Bone marrow (tissue), 2 donors: Measurements from ENCODE around the gene EDN3.

ENCODE experiments used
- DNase-seq, 2 donors: peaks; one replicate each; lab custom pipeline; 2025; lab: John Stamatoyannopoulos, UW

Gene EDN3

GRCh38 chr20:59308493-59309201 is 8.2 kb downstream of the EDN3 start:
- no peak for DNase-seq

DNA sequence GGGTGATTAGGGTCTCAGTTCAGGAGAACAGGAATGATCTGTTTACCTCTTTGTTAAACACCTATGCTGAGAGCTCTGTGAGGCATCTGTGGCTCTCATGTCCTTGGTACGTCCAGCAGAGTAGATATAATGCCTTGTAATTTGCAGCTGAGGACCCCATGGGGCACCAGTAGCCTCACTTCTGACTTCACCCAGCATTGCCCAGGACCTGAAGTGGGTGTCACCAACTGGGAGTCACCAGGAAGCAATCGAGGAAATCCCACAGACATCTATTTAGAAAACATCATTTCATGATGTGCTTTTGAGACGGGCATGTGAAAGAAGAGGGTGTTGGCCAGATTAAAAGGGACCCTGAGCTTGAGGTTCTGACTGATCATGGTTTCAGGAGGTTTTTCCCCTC is 8.8 kb downstream of the EDN3 start:
- no peak for DNase-seq

DNA sequence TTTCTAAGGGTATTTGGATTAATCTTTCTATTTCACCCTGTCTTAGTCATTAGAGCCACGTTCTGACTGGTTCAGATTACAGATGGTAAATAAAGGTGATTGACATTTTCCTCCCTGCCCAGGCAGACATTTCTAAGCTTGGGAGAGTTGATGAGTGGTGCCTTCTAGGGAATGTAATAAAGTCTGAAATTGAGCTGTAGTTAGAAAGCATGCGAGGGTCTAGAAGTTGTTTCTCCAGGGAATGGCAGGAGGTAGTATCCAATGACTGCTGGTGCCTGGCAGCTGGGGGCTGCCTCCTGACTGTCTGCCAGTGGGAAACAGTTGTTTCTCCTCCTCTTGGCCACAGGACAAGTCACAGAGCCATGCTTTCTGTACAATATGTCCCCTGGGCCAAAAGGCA is 14.6 kb downstream of the EDN3 start:
- DNase-seq = no peak

DNA sequence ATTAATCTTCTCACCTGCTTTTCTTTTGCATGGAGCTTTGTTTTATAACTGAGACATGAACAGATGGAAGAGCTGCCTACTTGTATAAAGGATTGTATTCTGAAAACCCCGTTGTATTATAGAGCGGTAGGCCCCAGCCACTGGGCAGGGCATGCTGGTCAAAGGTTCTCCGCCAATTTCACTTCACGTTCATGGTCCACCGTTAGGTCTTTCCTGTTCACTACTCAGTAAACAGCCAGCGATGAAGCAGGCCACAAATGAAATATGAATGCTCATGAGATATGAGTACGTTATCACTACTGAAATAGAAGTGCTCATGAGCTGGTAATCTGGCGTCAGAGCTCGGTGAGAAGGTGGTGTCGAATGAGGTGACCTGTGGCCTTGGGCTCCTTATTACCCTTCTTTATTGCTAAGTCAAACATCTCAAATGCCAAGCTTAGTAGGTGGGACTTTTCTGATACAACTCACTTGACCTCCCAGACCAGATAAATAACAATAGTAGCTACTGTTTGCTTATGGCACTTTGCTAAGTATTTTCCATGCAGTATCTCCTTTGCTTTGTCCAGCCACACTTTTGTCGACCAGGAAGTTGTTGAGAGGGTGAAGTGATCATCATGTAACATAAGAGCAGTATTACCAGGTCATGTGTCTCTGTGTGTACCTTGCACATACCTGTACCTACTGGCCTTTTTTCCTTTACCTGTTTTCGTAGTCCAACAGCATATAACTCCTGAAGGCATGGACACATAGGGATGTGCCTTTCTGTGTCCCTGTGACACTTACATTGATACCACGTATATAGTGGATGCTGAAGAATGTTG is 16.7 kb downstream of the EDN3 start:
- DNase-seq = no peak

DNA sequence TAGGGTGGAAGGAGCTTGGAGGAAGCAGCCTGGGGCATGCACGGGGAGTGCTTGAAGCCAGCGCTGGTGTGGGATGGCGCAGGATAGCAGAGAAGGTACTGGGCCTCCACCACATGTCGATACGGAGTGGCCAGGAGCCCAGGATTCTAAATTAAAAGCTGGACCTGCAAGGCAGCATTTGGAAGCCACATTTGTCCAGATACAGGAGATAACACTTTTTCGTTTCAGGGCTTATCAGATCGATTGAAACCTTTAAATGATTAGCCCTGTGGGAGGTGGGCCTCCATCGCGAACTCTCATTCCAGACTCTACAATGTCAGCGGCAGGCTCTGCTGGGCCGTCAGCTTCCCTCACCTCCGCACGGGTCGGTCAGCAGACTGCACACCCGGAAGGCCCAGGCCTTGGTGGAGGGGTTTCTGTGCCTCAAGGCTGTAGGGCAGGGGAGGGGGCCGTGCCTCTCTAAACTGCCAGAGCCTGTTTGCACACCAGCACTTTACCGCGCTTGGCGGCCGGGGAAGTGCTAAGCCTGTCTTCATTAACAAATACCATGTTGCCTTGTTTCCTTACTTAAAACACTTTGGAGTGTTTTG is 17.9 kb downstream of the EDN3 start:
- DNase-seq = no peak

GRCh38 chr20:59318803-59319202 is 18.4 kb downstream of the EDN3 start:
- DNase-seq = no peak

DNA sequence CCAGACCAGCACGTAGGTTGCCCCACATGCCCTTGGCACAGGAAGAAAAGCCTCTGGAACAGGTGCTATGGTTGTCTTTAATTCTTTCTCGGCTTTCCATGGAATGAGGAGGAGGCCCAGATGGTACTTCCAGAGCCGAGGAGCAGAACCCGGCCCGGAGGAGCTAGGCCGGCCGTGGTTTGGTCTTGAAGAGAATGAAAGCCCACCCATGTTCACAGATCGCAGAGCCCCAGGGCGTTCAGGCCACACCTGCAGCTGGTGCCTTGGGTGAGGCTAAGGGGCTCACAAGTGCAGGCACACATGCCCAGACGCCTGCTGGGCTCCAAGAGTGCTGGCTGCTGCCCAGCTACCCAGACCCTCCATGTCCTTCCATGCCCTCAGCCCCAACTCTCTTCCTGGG is 20.0 kb downstream of the EDN3 start:
- no peak for DNase-seq

GRCh38 chr20:59320854-59321647 is 20.6 kb downstream of the EDN3 start:
- DNase-seq = no peak

DNA sequence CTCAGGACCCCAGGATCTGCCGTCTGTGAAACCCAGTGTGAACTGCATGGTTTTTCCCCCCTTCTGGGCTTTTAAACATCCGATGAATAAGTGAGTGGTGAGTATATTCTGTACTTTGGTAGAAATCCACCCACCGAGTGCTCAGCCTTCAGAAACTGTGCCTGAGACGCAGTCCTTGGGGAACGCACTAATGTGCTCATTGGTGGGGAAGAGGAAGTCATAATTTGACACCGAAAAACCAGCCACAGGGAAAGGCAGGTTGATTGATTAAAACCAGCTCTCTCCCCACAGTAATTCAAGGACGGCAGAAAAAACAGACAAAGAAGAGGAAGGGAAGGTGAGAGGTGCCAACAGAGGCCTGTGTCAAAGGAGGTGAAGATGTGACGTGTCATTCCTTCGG is 21.7 kb downstream of the EDN3 start:
- no peak for DNase-seq

DNA sequence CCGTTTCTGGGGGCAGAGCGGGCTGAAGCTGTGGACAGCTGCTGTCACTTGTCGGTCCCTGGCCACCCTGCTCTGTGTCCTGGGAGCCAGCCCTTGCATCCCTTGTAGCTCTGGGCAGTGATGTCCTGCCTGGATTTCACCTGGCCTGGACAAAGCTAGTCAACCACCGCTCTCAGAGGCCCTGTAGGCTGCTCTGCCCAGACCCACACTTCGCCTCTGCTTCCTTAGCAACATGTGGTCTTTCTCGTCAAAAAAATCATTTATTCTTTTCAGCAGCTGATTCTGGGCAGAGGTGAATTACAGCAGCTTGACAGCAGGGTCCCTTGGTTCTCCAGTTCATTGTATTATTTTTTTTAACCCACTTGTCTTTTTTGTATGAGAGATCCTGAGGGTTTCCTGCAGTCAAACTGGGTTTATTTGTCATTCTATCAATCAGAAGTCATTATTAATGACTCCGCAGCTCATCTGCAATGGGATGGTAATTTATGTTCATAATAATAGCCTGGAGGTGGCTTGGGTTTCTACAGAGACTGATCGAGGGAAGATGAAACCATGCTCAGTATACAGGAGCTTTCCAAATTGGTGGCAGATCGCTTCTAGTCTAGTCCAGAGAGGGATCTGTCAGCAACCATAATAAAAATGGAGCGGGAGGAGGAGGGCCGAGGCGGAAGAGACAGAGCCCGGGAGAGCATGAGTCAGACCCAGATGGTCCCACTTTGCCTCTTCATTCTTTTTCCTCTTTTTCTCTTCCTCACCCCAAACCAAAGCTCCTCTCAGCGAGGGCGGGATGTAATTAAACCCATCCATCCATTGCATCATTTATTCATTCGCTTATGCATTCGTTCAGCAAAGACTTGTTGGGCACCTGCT is 22.4 kb downstream of the EDN3 start:
- no peak for DNase-seq

DNA sequence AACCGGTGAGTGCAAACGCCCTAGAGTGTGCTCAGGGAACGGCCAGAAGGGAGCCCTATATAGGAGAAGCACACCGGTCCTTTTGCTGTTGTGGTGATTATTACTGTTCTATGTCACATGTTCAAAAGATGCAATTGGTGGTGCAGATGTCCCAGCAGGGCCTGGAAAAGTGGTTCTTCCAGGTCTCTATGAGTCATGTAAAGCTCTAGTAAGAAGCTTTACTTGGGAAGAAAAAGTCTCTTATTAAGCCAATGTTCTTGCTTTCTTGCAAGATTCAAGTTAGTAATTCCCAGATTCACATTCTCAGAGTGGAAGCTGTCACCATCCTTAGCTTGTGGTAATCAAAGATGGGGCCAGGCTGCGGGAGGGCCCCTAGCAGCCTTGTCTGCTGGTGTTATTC is 23.3 kb downstream of the EDN3 start:
- no peak for DNase-seq

GRCh38 chr20:59324521-59325141 is 24.2 kb downstream of the EDN3 start:
- DNase-seq = no peak

GRCh38 chr20:59325142-59325523 is 24.7 kb downstream of the EDN3 start:
- DNase-seq = no peak

- no peak for DNase-seq
These were observed 25.8 kb downstream of the EDN3 start for GRCh38 chr20:59326188-59326587.

DNA sequence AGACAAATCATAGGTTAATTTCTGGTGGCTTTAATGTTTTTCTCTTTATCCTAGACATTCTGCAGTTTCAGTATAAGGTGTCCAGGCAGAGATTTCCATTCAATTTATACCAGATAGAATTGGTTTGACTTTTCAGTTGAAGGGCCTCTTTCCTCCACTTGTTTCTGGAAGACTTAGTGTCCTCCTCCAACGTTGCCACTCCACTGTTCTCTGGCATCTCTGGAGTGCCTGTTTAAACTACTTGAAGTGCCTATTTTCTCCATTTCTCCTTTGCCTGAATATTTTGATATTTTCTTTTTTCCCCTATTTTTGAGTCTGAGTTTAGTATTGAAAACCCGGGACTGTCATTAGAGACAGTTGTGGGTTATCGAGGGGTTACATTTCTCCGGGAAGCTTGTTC is 27.7 kb downstream of the EDN3 start:
- DNase-seq = no peak

DNA sequence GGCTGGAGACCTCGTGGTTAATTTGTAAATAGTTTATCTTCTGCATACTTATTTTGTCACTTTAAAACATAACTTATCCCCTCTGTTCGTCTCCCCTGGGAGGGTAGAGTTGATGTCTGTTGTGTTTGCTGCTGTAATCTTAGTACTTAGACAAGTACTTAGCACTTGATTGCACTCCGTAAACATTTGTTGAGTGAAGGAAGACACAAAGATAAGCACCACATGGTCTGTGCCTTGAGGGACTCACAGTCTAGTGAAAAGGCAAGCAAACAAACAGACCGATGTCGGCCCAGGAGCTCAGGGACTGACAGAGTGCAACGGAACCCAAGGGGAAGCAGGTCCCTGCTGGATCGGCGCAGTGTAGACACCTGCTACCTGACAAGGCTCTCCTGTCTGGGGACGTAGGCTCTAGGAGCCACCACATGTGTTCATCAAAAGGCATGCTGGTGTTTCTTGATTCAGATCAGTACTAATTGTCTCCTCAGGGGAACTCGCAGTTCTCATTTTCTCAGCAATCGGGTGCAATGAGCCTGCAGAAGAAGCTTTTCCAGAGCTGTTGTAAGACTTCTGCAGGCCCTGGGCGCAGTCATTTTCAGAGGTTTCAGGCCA is 31.4 kb downstream of the EDN3 start:
- no peak for DNase-seq

DNA sequence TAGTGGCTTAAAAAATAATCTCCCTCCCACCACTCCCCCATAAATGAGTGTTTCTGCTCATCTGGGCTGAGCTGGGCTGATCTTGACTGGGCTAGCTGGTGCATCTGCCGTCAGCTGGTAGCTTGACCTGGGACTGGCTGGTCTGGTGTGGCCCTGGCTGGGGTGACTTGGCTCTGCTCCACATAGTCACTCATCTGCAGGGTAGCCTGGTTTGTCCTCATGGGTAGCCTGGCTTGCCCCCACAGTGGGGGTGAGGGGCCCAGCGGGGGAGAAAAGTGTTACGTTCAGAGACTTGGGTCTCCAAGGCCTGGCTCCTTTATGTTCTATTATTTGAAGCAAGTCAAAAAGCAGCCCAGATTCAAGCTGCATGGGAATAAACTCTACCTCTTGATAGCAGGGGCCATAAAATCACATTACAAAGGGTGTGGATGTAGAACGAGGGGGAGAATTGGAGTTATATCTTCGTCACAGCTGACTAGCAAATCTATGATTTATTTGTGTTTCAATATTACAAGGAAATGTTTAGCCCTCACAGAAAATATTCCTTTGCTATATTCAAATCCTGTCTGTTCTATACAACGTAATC is 32.9 kb downstream of the EDN3 start:
- DNase-seq = no peak

- no peak for DNase-seq
These were observed 33.5 kb downstream of the EDN3 start for GRCh38 chr20:59333951-59334350.

- DNase-seq = no peak
These were observed 34.4 kb downstream of the EDN3 start for GRCh38 chr20:59334651-59335300.

GRCh38 chr20:59335377-59335776 is 35.0 kb downstream of the EDN3 start:
- DNase-seq = no peak
